ENCODE results near the gene HOXB2. TPM values are rescaled to one million over a fixed set of nuclear protein-coding genes. Genes with fewer than 3 reads are reported as not detected.
A peak's percentile ranks its signal among the peaks of the same experiment; 100 is the strongest.

Gene HOXB2
- total RNA-seq, 1 donor = 9.0 TPM

- DNase-seq (ENCODE audit: low read depth) = peak; percentile 90
- TF ChIP-seq CTCF (IDR thresholded peaks at IDR 0.05; ENCODE audit: insufficient read depth, low read length) = no peak
- H3K4me3 ChIP-seq (ENCODE audit: low read depth, low read length) = peak overlapping the region; percentile 53
These were observed 3.1 kb upstream of the HOXB2 start for GRCh38 chr17:48547808-48548522.

- DNase-seq (ENCODE audit: low read depth) = peak; percentile 93
- no peak for TF ChIP-seq CTCF (IDR thresholded peaks at IDR 0.05; ENCODE audit: insufficient read depth, low read length)
- peak overlapping the region; percentile 53 for H3K4me3 ChIP-seq (ENCODE audit: low read depth, low read length)
These were observed 2.3 kb upstream of the HOXB2 start for GRCh38 chr17:48546924-48547807.

- peak; percentile 64 for DNase-seq (ENCODE audit: low read depth)
- TF ChIP-seq CTCF (IDR thresholded peaks at IDR 0.05; ENCODE audit: insufficient read depth, low read length) = no peak
- peak overlapping the region; percentile 53 for H3K4me3 ChIP-seq (ENCODE audit: low read depth, low read length)
These were observed 1.4 kb upstream of the HOXB2 start for GRCh38 chr17:48546137-48546923.

- no peak for DNase-seq (ENCODE audit: low read depth)
- peak overlapping the region; percentile 83 for H3K4me3 ChIP-seq (ENCODE audit: low read depth, low read length)
- no peak for TF ChIP-seq CTCF (IDR thresholded peaks at IDR 0.05; ENCODE audit: insufficient read depth, low read length)
These were observed 630 bp upstream of the HOXB2 start for GRCh38 chr17:48545539-48545938.

- peak overlapping the region; percentile 83 for H3K4me3 ChIP-seq (ENCODE audit: low read depth, low read length)
- DNase-seq (ENCODE audit: low read depth) = peak; percentile 93
- no peak for TF ChIP-seq CTCF (IDR thresholded peaks at IDR 0.05; ENCODE audit: insufficient read depth, low read length)
These were observed 424 bp downstream of the HOXB2 start for GRCh38 chr17:48544349-48545021.

GRCh38 chr17:48543854-48544348 is 1.0 kb downstream of the HOXB2 start:
- DNase-seq (ENCODE audit: low read depth) = peak; percentile 72
- no peak for TF ChIP-seq CTCF (IDR thresholded peaks at IDR 0.05; ENCODE audit: insufficient read depth, low read length)
- peak overlapping the region; percentile 83 for H3K4me3 ChIP-seq (ENCODE audit: low read depth, low read length)

Measured in fibroblast of the aortic adventitia (primary cell).